GM19238 (cell line): ENCODE measurements around the gene SLC12A9.
"Not testable (repeated sequence)": the region's sequence is repeated elsewhere in the genome, so short reads cannot be mapped to it uniquely, and the experiment has no call there.

Source experiments
- DNase-seq: peaks from one replicate; pipeline ENCODE4 v3.0.0; 2011; ENCODE audit warnings: low spot score; ENCODE audit not compliant: insufficient read length

SLC12A9 gene

DNA sequence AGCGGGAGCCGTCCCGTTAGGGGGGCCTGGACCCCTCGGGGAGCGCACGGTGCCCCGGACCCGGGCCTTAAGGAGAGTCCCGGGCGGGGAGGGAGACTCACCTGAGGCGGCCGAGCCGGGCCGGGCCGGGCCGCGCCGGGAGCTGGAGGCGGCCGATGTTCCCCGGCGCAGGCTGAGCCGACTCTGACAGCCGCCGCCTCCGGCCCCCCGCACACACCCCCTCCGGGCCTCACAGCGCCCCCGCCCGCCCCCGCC is 43.1 kb downstream of the SLC12A9 start, which contains the start of gene ACHE:
ACHE (minus strand) TSS at position 188 of the 255 bp plus-strand sequence. CDS start 1,656 bp downstream, outside the sequence.
- DNase-seq: no peak

DNA sequence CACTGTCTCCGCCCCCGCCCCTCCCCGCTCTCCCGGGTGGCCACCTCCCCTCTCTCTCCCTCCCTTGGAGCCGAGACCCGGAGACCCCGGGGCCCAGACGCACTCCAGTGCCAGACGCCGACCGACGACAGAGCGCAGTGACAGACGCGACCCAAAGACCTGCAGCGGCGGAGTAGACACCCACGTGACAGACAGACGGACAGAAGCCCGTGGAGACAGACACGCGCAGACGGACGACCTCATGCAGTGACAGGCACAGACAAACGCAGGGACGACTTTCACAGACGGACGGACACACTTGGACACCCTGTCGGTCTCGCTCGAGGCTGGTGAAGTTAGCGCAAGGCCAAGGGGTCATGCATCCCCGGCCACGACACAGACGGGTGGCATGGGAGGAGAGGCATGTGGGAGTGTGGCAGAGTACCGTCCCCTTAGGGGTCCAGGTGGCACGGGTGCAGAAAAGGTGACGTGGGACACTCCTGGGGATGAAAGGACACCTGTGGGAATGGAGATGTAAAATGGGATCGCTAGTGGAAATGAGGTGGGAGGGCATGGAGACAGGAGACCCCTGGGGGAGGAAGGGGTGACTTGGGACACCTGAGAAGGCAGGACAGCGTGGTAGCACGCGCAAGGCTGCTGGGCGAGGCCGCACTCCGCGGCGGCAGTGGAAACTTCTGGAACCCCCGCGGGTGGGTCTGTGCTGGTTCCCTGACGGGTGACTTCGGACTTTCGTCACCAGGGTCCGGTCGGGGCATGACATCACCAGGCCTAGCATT is 43.6 kb downstream of the SLC12A9 start:
- no peak for DNase-seq

DNA sequence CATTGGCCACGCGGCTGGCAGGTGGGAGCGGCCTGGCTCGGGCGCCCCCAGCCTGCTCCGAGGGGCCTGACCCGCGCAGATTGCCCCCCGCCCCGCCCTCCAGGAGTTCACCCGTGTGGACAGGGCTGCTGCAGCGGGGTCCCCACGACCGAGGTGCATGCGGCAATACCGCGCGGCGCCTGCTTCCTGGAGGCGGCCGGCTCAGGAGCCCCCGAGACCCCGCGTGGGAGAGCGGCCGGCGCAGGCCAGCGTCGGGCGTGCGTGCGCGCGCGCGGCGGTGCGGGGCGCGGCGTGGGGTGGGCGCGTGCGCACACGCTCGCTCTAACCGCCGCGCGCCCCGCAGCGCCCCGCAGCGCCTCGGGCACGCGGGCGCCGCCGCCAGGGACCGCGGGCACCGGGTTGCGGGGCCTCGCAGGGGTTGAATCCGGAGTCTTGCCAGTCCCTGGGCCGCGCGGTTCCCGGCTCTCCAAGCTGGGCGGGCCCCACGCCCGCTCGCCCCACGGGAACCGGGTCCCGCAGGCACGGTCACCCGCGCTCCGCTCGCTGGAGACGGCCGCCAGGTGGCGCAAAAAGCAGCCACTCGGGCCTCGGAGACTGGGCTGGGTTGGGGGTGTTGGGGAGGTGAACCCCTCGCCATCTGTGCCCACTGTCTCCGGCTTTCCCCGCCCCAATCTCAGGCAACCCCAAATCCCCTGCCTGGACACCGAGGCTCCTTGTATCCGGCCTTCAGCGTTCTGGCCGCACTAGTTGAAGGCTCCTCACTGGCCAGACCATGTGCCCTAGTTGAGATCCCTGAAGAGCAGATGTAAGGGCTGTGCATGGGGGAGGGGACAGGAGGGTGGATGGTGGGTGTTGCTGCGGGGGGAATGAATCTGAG is 44.5 kb downstream of the SLC12A9 start:
- no peak for DNase-seq

DNA sequence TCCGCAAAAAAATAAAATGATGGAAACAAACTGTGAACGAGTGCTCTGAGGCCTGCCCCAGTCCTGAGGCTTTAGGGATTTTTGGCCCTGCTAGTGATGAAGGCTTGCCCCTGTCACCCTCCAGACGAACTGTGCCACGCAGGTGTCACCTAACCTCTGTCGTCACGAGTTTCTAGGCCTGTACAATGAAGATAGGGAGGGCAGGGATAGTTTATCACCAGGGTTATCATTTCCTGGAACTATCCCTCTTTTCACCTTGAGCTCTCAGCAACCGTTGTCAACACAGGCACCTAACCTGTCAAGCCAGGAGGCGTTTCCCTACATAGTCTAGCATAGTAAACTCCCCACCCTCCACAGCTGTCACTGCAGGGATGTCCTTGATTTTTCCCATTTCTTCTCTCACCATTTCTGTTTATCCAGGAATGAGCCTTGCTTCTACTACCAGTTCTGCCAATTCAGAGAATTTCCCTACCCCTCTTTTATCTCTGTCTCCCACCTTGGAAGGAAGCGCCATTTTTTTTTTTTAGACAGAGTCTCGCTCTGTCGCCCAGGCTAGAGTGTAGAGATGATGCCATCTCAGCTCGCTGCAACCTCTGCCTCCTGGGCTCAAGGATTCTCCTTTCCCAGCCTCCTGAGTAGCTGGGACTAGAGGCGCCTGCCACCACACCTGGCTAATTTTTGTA is 45.4 kb downstream of the SLC12A9 start:
- no peak for DNase-seq

DNA sequence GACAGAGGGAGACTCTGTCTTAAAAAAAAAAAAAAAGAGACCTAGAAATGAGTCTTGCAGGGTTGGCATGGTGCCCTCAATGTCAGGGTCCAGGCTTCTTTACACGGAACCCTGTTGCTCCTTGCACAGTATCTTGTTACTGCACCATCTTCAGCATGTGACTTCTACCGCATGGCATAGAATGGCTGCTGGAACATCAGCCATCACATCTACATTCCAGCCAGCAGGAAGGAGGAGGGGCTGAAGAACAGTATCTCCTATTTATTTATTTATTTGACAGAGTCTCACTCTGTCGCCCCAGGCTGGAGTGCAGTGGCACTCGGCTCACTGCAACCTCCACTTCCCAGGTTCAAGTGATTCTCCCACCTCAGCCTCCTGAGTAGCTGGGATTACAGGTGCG is 46.9 kb downstream of the SLC12A9 start:
- DNase-seq: no peak

DNA sequence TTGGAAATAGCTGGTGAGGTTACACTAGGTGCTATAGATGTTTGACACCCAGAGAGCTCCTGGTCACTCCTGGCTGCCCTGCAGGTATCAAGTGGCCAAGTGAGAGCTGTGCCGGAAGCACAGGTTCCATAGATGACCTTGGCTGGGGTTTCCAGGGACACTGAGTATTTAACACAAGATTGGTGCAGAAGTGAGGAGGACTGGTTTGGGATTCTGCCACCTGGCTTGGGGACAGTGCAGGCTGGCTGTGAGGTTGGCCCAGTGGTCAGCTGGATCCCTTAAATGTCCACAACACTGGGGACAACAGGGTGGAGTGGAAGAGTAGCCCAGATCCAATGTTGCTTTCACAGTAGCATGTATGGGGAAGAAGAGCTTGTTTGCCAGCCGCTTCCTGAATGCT is 48.5 kb downstream of the SLC12A9 start:
- DNase-seq: no peak

DNA sequence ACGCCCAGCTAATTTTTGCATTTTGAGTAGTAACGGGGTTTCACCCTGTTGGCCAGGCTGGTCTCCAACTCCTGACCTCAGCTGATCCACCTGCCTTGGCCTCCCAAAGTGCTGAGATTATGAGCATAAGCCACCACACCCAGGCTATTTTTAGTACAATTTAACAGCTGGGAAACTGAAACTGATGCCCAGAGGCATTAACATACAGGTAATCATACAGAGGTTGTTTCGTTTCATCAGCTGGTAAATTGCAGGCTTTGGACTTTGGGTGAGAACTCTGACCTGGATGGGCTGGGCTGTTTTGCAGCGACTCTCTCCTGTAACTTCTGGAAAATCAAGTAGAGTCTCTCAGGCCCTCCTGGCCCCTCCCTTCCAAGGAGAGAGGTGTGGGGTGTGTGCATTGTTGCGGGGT is 49.4 kb downstream of the SLC12A9 start:
- no peak for DNase-seq

DNA sequence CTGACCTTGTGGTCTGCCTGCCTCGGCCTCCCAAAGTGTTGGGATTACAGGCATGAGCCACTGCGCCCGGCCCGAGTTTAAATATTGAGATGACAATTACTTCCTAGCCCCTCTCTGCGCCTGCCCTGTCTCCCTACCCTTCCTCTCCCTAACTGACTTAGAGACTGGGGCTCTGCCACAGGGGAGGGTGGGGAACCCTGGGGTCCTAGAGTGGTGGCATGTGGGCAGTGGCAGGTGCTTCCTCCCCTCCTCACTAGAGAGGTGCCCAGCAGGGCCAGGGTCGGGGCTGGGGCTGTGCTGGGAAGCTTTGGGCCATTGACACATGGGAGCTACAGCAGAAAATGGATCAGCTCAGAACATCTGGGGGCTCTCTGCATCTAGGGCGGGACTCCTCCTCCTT is 50.1 kb downstream of the SLC12A9 start:
- no peak for DNase-seq

DNA sequence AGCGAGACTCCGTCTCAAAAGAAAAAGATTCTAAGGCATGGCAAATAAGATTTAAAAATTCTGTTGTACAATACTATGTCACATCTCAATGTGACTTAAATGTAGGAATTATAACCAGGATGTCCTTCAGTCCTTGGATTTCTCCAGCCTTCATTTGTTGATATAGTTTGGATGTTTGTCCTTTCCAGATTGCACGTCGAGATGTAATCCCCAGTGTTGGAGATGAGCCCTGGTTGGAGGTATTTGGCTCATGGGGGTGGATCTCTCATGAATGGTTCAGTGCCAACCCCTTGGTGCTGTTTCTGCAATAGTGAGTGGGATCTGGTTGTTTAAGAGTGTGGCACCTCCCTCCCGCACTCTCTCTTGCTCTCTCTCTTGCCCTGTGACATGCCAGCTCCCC is 56.0 kb downstream of the SLC12A9 start:
- DNase-seq: no peak

DNA sequence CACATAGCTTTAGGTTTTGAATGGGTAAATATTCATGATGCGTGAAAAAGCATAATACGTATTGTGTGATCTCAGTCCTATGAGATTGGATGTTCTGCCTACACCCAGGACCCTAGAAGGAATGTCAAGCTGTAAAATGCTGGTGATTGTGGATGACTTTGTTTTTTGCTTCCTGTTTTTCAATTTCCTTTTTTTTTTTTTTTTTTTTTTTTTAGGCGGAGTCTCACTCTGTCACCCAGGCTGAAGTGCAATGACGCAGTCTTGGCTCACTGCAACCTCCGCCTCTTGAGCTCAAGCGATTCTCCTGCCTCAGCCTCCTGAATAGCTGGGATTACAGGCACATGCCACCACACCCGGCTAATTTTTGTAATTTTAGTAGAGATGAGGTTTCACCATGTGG is 57.9 kb downstream of the SLC12A9 start:
- not testable (repeated sequence) for DNase-seq

DNA sequence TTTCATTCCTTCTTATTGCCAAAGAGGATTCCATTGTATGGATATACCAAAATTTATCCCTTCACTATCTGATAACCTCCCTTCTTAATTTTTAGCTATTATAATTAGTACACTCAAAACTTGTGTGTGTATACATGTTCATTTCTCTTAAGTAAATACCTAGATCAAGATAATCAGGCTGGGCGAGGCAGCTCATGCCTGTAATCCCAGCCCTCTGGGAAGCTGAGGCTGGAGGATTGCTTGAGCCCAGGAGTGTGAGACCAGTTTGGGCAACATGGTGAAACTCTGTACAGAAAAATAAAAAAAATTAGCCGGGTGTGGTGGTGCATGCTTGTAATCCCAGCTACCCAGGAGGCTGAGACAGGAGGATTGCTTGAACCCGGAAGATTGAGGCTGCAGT is 59.0 kb downstream of the SLC12A9 start:
- no peak for DNase-seq

DNA sequence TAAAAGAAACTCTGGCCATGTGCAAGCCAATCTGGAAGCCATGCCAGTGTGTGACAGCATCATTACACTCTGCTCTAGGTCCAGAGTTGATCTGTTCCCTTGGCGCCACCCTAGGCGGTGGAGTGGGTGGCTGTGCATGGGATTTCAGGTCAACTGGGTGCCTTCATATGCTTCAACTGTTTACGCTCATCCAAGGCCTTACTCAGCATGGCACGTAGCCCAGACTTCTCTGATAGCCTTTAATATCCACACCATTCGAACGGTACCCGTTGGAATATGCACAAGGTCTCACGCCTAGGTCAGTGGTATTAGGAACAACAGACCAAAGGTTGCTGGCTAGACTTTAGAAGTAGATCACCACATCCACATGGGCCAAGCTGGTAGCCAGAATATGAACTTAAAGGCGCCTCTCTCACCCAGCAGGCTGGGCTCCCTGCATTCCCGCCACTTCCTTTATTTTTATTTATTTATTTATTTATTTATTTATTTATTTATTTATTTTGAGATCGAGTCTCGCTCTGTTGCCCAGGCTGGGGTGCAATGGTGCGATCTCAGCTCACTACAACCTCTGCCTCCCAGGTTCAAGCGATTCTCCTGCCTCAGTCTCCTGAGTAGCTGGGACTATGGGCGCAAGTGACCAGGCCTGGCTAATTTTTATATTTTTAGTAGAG is 61.8 kb downstream of the SLC12A9 start:
- DNase-seq: no peak

DNA sequence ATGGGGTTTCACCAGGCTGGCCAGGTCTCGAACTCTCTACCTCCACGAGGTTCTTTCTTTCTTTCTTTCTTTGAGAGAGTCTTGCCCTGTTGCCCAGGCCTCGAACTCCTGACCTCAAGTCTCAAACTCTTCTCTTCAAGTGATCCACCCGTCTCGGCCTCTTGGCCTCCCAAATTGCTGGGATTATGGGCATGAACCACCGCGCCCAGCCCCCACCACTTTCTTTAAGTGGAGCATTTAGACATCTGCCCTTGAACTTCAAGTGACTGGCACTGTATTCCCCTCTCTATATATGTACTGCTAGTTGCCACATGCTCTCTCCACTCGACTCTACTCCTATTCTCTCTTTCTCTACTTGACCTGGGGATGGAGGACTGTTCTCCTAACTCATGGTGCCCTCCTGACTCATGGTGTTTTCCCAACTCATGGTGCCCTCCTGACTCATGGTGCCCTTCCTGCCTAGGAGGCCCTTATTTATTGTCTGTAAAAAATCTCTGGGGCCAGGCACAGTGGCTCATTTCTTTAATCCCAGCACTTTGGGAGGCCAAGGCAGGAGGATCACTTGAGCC is 62.5 kb downstream of the SLC12A9 start:
- no peak for DNase-seq
